Trophoblast cell (in vitro differentiated cells and primary cell): Measurements from ENCODE around the gene SRBD1.

Source experiments
- DNase-seq, 2 donors: peaks; one replicate each; pipeline ENCODE4 v3.0.0-alpha.2; 2016
- H2AFZ ChIP-seq: 2 replicates; pipeline ENCODE4 v1.6.1; 2013; ENCODE audit warnings: low read length, moderate library complexity, mild to moderate bottlenecking; ENCODE audit not compliant: insufficient read depth, poor library complexity
- H2AK5ac ChIP-seq: 2 replicates; pipeline ENCODE4 v1.6.1; 2013; ENCODE audit warnings: mild to moderate bottlenecking, low read length
- H2BK120ac ChIP-seq: 2 replicates; pipeline ENCODE4 v1.6.1; 2013; ENCODE audit warnings: low read length, mild to moderate bottlenecking, moderate library complexity; ENCODE audit not compliant: insufficient read depth, poor library complexity
- H2BK12ac ChIP-seq: 2 replicates; pipeline ENCODE4 v1.6.1; 2013; ENCODE audit warnings: mild to moderate bottlenecking, low read length, moderate library complexity
- H2BK5ac ChIP-seq: 2 replicates; pipeline ENCODE4 v1.6.1; 2013; ENCODE audit warnings: low read length, low read depth, moderate library complexity, mild to moderate bottlenecking; ENCODE audit not compliant: poor library complexity
- H3K14ac ChIP-seq: 2 replicates; pipeline ENCODE4 v1.6.1; 2013; ENCODE audit warnings: mild to moderate bottlenecking, low read length
- H3K18ac ChIP-seq: 2 replicates; pipeline ENCODE4 v1.6.1; 2013; ENCODE audit warnings: mild to moderate bottlenecking, low read length
- H3K23ac ChIP-seq: 2 replicates; pipeline ENCODE4 v1.6.1; 2013; ENCODE audit warnings: low read length
- H3K27ac ChIP-seq: 2 replicates; pipeline ENCODE4 v1.5.1; 2013; ENCODE audit warnings: low read depth, mild to moderate bottlenecking, inconsistent platforms, low read length, moderate library complexity
- H3K27me3 ChIP-seq: 2 replicates; pipeline ENCODE4 v1.6.1; 2013; ENCODE audit warnings: inconsistent platforms, mild to moderate bottlenecking, low read length, moderate library complexity; ENCODE audit not compliant: insufficient read depth
- H3K36me3 ChIP-seq, 2 experiments: 1 replicate in 1 of 2; 2 replicates in 1 of 2; pipeline ENCODE4 v1.6.1; 2013; ENCODE audit warnings: low read length in 2 of 2, mild to moderate bottlenecking in 2 of 2, moderate library complexity in 1 of 2; ENCODE audit not compliant: insufficient read depth in 2 of 2, control insufficient read depth in 1 of 2
- H3K4ac ChIP-seq: 2 replicates; pipeline ENCODE4 v1.6.1; 2013; ENCODE audit warnings: low read depth, mild to moderate bottlenecking, low read length, moderate library complexity
- H3K4me1 ChIP-seq, 2 experiments: 1 replicate in 1 of 2; 2 replicates in 1 of 2; pipeline ENCODE4 v1.6.1; 2013; ENCODE audit warnings: low read length in 2 of 2, mild to moderate bottlenecking in 2 of 2, moderate library complexity in 1 of 2; ENCODE audit not compliant: insufficient read depth in 2 of 2, control insufficient read depth in 1 of 2
- H3K4me2 ChIP-seq: 2 replicates; pipeline ENCODE4 v1.6.1; 2013; ENCODE audit warnings: inconsistent platforms, mild to moderate bottlenecking, low read length, moderate library complexity
- H3K4me3 ChIP-seq: 2 replicates; pipeline ENCODE4 v1.5.1; 2013; ENCODE audit warnings: mild to moderate bottlenecking, low read depth, low read length, inconsistent platforms
- H3K79me1 ChIP-seq: one replicate; pipeline ENCODE4 v1.6.1; 2013; ENCODE audit warnings: low read length
- H3K79me2 ChIP-seq: 2 replicates; pipeline ENCODE4 v1.6.1; 2013; ENCODE audit warnings: low read length, mild to moderate bottlenecking; ENCODE audit not compliant: control insufficient read depth, insufficient read depth, poor library complexity
- H3K9ac ChIP-seq: 2 replicates; pipeline ENCODE4 v1.6.1; 2013; ENCODE audit warnings: mild to moderate bottlenecking, low read length
- H3K9me3 ChIP-seq: 2 replicates; pipeline ENCODE4 v1.6.1; 2013; ENCODE audit warnings: low read depth, mild to moderate bottlenecking, control low read depth, inconsistent platforms, low read length; ENCODE audit not compliant: insufficient read depth
- H4K12ac ChIP-seq: 2 replicates; pipeline ENCODE4 v1.6.1; 2013; ENCODE audit warnings: low read depth, mild to moderate bottlenecking, low read length, moderate library complexity
- H4K8ac ChIP-seq: 2 replicates; pipeline ENCODE4 v1.6.1; 2013; ENCODE audit warnings: low read depth, mild to moderate bottlenecking, low read length, moderate library complexity
- H4K91ac ChIP-seq: one replicate; pipeline ENCODE4 v1.6.1; 2013; ENCODE audit warnings: low read depth, mild to moderate bottlenecking, low read length, moderate library complexity
- WGBS: extraction: QIAGEN DNeasy Blood & Tissue Kit; methylation state at CpG from one replicate; pipeline ENCODE4 v1.1.7; 2013; ENCODE audit warnings: missing lambda C conversion rate; ENCODE audit not compliant: insufficient read length, insufficient coverage; ENCODE audit errors: extremely low coverage; 5-methylcytosine and 5-hydroxymethylcytosine counted together

Gene SRBD1

GRCh38 chr2:45397292-45397691, 213.8 kb downstream of the SRBD1 start:
- DNase-seq = no peak
- Histone ChIP-seq H3K14ac (no peak overlapping the region), H2AFZ (no peak overlapping the region), H4K12ac (no peak overlapping the region), H4K91ac (no peak overlapping the region), H2AK5ac (no peak overlapping the region), H3K27ac (no peak overlapping the region), H3K9ac (no peak overlapping the region), H3K23ac (no peak overlapping the region), H3K4me3 (no peak overlapping the region), H3K36me3 (peaks cover 0 to 1% of the 10 kb centered on the region in 2 experiments), H3K4me1 (no peaks in the 10 kb centered on the region), H3K4ac (no peak overlapping the region), H2BK120ac (no peak overlapping the region), H2BK12ac (no peak overlapping the region), H3K79me1 (no peaks in the 10 kb centered on the region), H3K79me2 (no peaks in the 10 kb centered on the region), H4K8ac (no peak overlapping the region), H2BK5ac (no peak overlapping the region), H3K4me2 (no peak overlapping the region), H3K27me3 (no peaks in the 10 kb centered on the region), H3K9me3 (no peaks in the 10 kb centered on the region), H3K18ac (no peak overlapping the region)
- no CpG with 5 or more reads among the region's 1 CpG for whole genome bisulfite sequencing

DNA sequence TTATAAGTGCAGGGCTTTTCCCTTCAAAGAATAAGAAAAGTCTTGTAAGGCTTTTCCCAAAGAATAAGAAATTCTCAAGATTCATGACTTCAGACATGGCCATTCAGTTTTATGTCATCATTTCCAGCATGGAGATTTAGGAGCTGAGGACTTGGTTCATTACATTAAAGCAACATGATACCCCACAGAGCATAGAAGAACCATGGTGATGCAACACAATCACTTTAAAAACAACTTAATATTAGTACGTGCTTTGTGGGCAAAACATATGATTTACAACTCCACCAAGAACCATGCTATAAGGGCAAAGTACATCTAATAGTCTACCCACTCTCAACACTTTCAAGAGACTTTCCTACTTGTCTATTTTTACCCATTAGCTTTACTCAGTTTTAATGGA, 214.4 kb downstream of the SRBD1 start:
- Histone ChIP-seq H3K4me3 (no peak overlapping the region), H3K4ac (no peak overlapping the region), H3K18ac (no peak overlapping the region), H3K79me2 (no peaks in the 10 kb centered on the region), H3K9me3 (no peaks in the 10 kb centered on the region), H4K12ac (no peak overlapping the region), H3K23ac (no peak overlapping the region), H2AK5ac (no peak overlapping the region), H4K8ac (no peak overlapping the region), H3K27me3 (no peaks in the 10 kb centered on the region), H3K4me1 (peaks cover 0 to 2% of the 10 kb centered on the region in 2 experiments), H3K27ac (no peak overlapping the region), H3K36me3 (peaks cover 0 to 1% of the 10 kb centered on the region in 2 experiments), H2BK5ac (no peak overlapping the region), H4K91ac (no peak overlapping the region), H3K14ac (no peak overlapping the region), H2BK12ac (no peak overlapping the region), H3K9ac (no peak overlapping the region), H2AFZ (no peak overlapping the region), H3K4me2 (no peak overlapping the region), H3K79me1 (no peaks in the 10 kb centered on the region), H2BK120ac (no peak overlapping the region)
- WGBS = no CpG with 5 or more reads among the region's 1 CpG
- DNase-seq = no peak

DNA sequence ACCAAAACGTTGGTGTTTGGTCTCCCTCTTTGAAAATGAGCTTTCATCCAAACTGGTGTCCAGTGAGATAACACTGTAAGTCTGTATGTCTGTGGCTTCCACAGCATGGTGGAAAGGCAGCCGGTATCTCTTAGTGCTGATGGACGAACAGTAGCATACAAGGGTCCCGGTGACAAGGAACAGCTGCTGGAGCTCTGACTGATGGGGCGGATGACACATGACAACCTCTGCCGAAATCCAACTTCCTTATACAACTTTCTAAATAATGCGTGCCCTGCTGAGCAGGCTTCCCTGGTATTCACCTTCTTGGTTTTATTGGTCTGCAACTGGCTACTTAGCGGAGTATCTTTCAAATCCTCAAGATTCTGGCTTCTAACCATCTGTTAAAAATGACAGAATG, 216.2 kb downstream of the SRBD1 start:
- Histone ChIP-seq H2AFZ (no peak overlapping the region), H2AK5ac (no peak overlapping the region), H3K27me3 (no peaks in the 10 kb centered on the region), H4K91ac (no peak overlapping the region), H4K8ac (no peak overlapping the region), H3K4ac (no peak overlapping the region), H3K14ac (no peak overlapping the region), H3K79me1 (no peaks in the 10 kb centered on the region), H3K9ac (no peak overlapping the region), H3K36me3 (no peaks in the 10 kb centered on the region), H3K9me3 (no peaks in the 10 kb centered on the region), H2BK12ac (no peak overlapping the region), H3K4me2 (no peak overlapping the region), H2BK120ac (no peak overlapping the region), H3K79me2 (no peaks in the 10 kb centered on the region), H3K18ac (no peak overlapping the region), H2BK5ac (no peak overlapping the region), H3K23ac (no peak overlapping the region), H3K4me3 (no peak overlapping the region), H4K12ac (no peak overlapping the region), H3K4me1 (peaks cover 0 to 4% of the 10 kb centered on the region in 2 experiments), H3K27ac (no peak overlapping the region)
- no peak for DNase-seq
- no CpG with 5 or more reads among the region's 8 CpGs for WGBS

DNA sequence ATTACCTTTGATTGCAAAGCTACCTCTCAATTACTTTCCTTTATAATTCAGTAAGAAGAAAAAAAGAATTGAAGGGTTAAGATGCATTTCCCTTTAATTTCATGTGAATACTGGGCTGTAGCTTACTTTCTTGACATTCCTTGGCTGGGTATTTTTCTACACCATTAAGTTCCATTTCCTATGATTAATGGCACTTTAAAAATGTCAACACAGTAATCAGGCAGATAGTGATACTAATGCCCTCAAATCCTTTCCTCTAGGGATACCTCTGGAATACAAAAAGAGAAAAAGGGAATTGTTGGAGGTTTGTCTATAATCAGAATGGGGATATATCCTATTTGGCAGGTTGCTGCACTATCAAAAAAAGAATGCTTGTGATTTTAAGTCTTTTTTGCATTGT, 216.9 kb downstream of the SRBD1 start:
- no peak overlapping the region for H3K9ac ChIP-seq
- no peaks in the 10 kb centered on the region for H3K36me3 ChIP-seq
- no peak overlapping the region for H2AK5ac ChIP-seq

More for the DNA sequence above, 216.9 kb downstream of the SRBD1 start:
- H3K9me3 ChIP-seq = no peaks in the 10 kb centered on the region
- H3K14ac ChIP-seq = no peak overlapping the region
- no peaks in the 10 kb centered on the region for H3K79me2 ChIP-seq
- H3K27me3 ChIP-seq = no peaks in the 10 kb centered on the region
- DNase-seq = no peak
- H3K27ac ChIP-seq = no peak overlapping the region
- no peak overlapping the region for H2AFZ ChIP-seq
- no peak overlapping the region for H2BK5ac ChIP-seq
- H3K79me1 ChIP-seq = no peaks in the 10 kb centered on the region
- H4K91ac ChIP-seq = no peak overlapping the region
- H3K4me3 ChIP-seq = no peak overlapping the region
- H3K4me2 ChIP-seq = no peak overlapping the region
- H2BK12ac ChIP-seq = no peak overlapping the region
- H4K8ac ChIP-seq = no peak overlapping the region
- H3K18ac ChIP-seq = no peak overlapping the region
- peaks cover 0 to 4% of the 10 kb centered on the region in 2 experiments for H3K4me1 ChIP-seq
- H2BK120ac ChIP-seq = no peak overlapping the region
- H4K12ac ChIP-seq = no peak overlapping the region
- H3K23ac ChIP-seq = no peak overlapping the region
- H3K4ac ChIP-seq = no peak overlapping the region
